GM19239 (cell line): Measurements from ENCODE around the gene POLE.

Experiments used
- DNase-seq: peaks from one replicate; pipeline ENCODE4 v3.0.0; 2011; ENCODE audit warnings: low spot score; ENCODE audit not compliant: insufficient read length
- FAIRE-seq: peaks from 2 replicates; lab custom pipeline; 2011; peaks lifted over from hg19 to GRCh38; lab: Jason Lieb, UNC

POLE gene

GRCh38 chr12:132686825-132687210, 324 bp downstream of the POLE start:
- DNase-seq (no peak), FAIRE-seq (no peak)

GRCh38 chr12:132685400-132685799, 1.7 kb downstream of the POLE start:
- FAIRE-seq (no peak), DNase-seq (no peak)

GRCh38 chr12:132677492-132677891, 9.7 kb downstream of the POLE start:
- FAIRE-seq = no peak

GRCh38 chr12:132675757-132676432, 11.2 kb downstream of the POLE start:
- DNase-seq = no peak
- FAIRE-seq = no peak

More at GRCh38 chr12:132677492-132677891, 9.7 kb downstream of the POLE start:
- DNase-seq = no peak

- no peak for FAIRE-seq
Observed at GRCh38 chr12:132674561-132674960, 12.6 kb downstream of the POLE start.

GRCh38 chr12:132673288-132674179, 13.6 kb downstream of the POLE start:
- no peak for DNase-seq
- FAIRE-seq = no peak

More at GRCh38 chr12:132674561-132674960, 12.6 kb downstream of the POLE start:
- no peak for DNase-seq

- DNase-seq (no peak), FAIRE-seq (no peak)
Observed at GRCh38 chr12:132672678-132673077, 14.5 kb downstream of the POLE start.

- DNase-seq (no peak), FAIRE-seq (no peak)
Observed at GRCh38 chr12:132672116-132672515, 15.0 kb downstream of the POLE start.

GRCh38 chr12:132669166-132669879, 17.8 kb downstream of the POLE start:
- FAIRE-seq (no peak), DNase-seq (no peak)

- FAIRE-seq (no peak), DNase-seq (no peak)
Observed at GRCh38 chr12:132668191-132669088, 18.7 kb downstream of the POLE start.

GRCh38 chr12:132665794-132666193, 21.3 kb downstream of the POLE start:
- DNase-seq (no peak), FAIRE-seq (no peak)

GRCh38 chr12:132665149-132665491, 22.0 kb downstream of the POLE start:
- FAIRE-seq = no peak
- no peak for DNase-seq

- DNase-seq (no peak), FAIRE-seq (no peak)
Observed at GRCh38 chr12:132664206-132665148, 22.7 kb downstream of the POLE start.

- FAIRE-seq (no peak), DNase-seq (no peak)
Observed at GRCh38 chr12:132662901-132663755, 24.0 kb downstream of the POLE start.

GRCh38 chr12:132661972-132662371, 25.2 kb downstream of the POLE start:
- FAIRE-seq (no peak), DNase-seq (no peak)

- no peak for FAIRE-seq
Observed at GRCh38 chr12:132660996-132661395, 26.1 kb downstream of the POLE start.

GRCh38 chr12:132660052-132660451, 27.1 kb downstream of the POLE start:
- DNase-seq (no peak), FAIRE-seq (no peak)

More at GRCh38 chr12:132660996-132661395, 26.1 kb downstream of the POLE start:
- no peak for DNase-seq

- FAIRE-seq (no peak), DNase-seq (no peak)
Observed at GRCh38 chr12:132659146-132659545, 28.0 kb downstream of the POLE start.
